ENCODE data around the gene MACF1.

- TF ChIP-seq, protein P1, sequence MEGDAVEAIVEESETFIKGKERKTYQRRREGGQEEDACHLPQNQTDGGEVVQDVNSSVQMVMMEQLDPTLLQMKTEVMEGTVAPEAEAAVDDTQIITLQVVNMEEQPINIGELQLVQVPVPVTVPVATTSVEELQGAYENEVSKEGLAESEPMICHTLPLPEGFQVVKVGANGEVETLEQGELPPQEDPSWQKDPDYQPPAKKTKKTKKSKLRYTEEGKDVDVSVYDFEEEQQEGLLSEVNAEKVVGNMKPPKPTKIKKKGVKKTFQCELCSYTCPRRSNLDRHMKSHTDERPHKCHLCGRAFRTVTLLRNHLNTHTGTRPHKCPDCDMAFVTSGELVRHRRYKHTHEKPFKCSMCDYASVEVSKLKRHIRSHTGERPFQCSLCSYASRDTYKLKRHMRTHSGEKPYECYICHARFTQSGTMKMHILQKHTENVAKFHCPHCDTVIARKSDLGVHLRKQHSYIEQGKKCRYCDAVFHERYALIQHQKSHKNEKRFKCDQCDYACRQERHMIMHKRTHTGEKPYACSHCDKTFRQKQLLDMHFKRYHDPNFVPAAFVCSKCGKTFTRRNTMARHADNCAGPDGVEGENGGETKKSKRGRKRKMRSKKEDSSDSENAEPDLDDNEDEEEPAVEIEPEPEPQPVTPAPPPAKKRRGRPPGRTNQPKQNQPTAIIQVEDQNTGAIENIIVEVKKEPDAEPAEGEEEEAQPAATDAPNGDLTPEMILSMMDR (conservative IDR thresholded peaks at IDR 0.05 in 1 of 2, IDR thresholded peaks at IDR 0.05 in 1 of 2; ENCODE audit: extremely low read depth in 1 of 2, insufficient read depth in 1 of 2, low read depth in 1 of 2, low read length in 2 of 2): no peak
- no peak for TF ChIP-seq EZH2 (IDR thresholded peaks at IDR 0.05; ENCODE audit: borderline replicate concordance, low read length)
These were observed 302.9 kb downstream of the MACF1 start for GRCh38 chr1:39507230-39507928.
